ENCODE data around the gene ARHGAP26. TPM values are rescaled to one million over a fixed set of nuclear protein-coding genes. Genes with fewer than 3 reads are reported as not detected.

Gene ARHGAP26
- total and polyA plus RNA-seq, 4 donors = 1.8 to 16.7 (median 4.1) TPM

DNA sequence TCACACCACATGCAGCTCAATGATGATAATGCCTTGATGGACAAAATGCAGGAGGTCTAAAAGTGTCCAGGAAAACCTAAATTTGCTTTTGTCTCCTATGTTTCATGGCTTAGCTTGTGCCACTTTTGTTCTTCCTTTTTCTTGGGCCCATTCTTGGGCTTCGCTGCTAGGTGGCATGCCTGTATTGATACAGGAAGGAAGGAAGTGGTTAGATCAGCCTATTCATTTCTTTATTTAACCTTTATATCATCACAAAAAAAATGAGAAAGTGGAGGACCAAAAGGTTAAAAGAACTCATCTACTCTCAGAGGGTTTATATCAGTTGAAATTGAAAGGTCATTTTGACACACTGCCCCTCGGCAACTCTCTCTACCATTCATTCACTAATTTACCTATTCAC lies 260.2 kb downstream of the ARHGAP26 start:
- H3K9me3 ChIP-seq (ENCODE audit: control insufficient read depth in 4 of 4, low read length in 3 of 4) = no peaks in the 10 kb centered on the region
- no peak for DNase-seq (ENCODE audit: low spot score)
- no peak for TF ChIP-seq TAF1 (conservative IDR thresholded peaks at IDR 0.05)
- TF ChIP-seq YY1 (IDR thresholded peaks at IDR 0.05) = no peak
- TF ChIP-seq GABPA (IDR thresholded peaks at IDR 0.05 in 1 of 2, conservative IDR thresholded peaks at IDR 0.05 in 1 of 2) = no peak
- H3K36me3 ChIP-seq (ENCODE audit: control insufficient read depth in 4 of 4, insufficient read depth in 3 of 4, low read depth in 1 of 4, low read length in 3 of 4) = no peaks in the 10 kb centered on the region
- H3K4me1 ChIP-seq (ENCODE audit: control insufficient read depth in 4 of 4, insufficient read depth in 4 of 4, low read length in 3 of 4) = no peaks in the 10 kb centered on the region
- no peak overlapping the region for H3K4me3 ChIP-seq (ENCODE audit: low read depth in 1 of 3, low read length in 3 of 3)
- H3K27me3 ChIP-seq (ENCODE audit: control insufficient read depth in 4 of 4, insufficient read depth in 4 of 4, low read length in 3 of 4) = no peaks in the 10 kb centered on the region
- no peak overlapping the region for H3K9ac ChIP-seq (ENCODE audit: low read depth in 1 of 2, low read length in 2 of 2)
- WGBS = 75% methylated on average over 2 of the region's 2 CpGs
- no peak overlapping the region for H3K27ac ChIP-seq (ENCODE audit: low read depth in 1 of 2, low read length in 2 of 2)

DNA sequence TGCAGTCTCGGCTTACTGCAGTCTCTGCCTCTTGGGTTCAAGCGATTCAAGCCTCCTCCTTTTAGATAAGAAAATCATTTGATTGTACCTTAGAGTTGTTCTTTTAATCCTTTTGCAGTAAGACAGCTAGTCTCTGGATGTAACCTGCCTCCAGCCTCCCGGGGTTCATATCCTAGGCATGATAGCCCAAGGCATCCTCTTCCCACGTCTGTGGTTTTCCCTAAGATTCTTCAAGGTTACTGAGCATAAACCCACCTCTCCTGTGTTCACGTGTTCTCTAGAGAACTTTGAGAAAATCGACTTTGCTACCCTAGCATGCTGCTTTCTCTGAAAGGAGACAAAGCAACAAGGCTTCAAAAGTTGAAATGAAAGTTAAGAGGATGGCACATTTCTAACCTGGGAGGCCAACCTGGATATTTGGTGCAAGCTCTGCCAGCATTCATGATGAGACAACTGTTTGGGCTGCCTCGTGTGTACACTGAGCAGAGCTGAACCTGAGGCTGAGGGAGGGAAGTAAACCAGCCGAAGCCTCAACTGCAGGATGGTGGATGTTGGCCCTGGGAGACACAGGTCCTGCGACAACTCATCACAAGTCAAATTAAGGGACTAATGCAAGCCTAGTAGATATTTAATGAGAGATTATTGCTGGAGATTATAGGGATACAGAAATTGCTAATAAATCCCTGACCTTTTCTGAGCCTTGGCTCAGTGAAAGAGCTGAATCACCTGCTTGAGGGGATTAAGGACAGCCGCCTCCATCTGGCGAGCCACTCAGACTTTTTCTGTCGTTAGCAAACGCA lies 261.8 kb downstream of the ARHGAP26 start:
- Histone ChIP-seq H3K9ac (ENCODE audit: low read depth in 1 of 2, low read length in 2 of 2) (no peak overlapping the region), H3K4me1 (ENCODE audit: control insufficient read depth in 4 of 4, insufficient read depth in 4 of 4, low read length in 3 of 4) (no peaks in the 10 kb centered on the region), H3K27me3 (ENCODE audit: control insufficient read depth in 4 of 4, insufficient read depth in 4 of 4, low read length in 3 of 4) (no peaks in the 10 kb centered on the region), H3K9me3 (ENCODE audit: control insufficient read depth in 4 of 4, low read length in 3 of 4) (no peaks in the 10 kb centered on the region), H3K36me3 (ENCODE audit: control insufficient read depth in 4 of 4, insufficient read depth in 3 of 4, low read depth in 1 of 4, low read length in 3 of 4) (no peaks in the 10 kb centered on the region), H3K4me3 (ENCODE audit: low read depth in 1 of 3, low read length in 3 of 3) (no peak overlapping the region), H3K27ac (ENCODE audit: low read depth in 1 of 2, low read length in 2 of 2) (no peak overlapping the region)
- no peak for DNase-seq (ENCODE audit: low spot score)
- TF ChIP-seq RXRA (IDR thresholded peaks at IDR 0.05) (no peak), FOXA2 (IDR thresholded peaks at IDR 0.05) (no peak), RAD21 (IDR thresholded peaks at IDR 0.05) (no peak)
- 96% methylated on average over 13 of the region's 13 CpGs for WGBS

DNA sequence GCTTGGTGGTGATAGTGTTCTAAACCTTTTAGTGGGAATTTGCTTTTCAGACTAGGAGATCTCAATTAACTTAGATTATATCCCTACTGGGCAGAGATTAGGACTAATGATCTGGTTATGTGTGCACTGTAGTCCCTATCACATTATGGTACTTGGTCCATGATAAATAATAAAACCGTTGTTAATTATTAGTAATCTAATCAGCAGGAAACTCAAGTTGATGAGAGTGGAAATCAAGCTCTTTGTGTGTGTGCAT lies 262.3 kb downstream of the ARHGAP26 start:
- no peaks in the 10 kb centered on the region for H3K4me1 ChIP-seq (ENCODE audit: control insufficient read depth in 4 of 4, insufficient read depth in 4 of 4, low read length in 3 of 4)
- H3K36me3 ChIP-seq (ENCODE audit: control insufficient read depth in 4 of 4, insufficient read depth in 3 of 4, low read depth in 1 of 4, low read length in 3 of 4) = no peaks in the 10 kb centered on the region
- H3K4me3 ChIP-seq (ENCODE audit: low read depth in 1 of 3, low read length in 3 of 3) = no peak overlapping the region
- no peak for DNase-seq (ENCODE audit: low spot score)
- TF ChIP-seq YY1 (IDR thresholded peaks at IDR 0.05) (no peak), EGR1 (IDR thresholded peaks at IDR 0.05; ENCODE audit: low read depth in 2 of 2) (no peak)
- H3K27me3 ChIP-seq (ENCODE audit: control insufficient read depth in 4 of 4, insufficient read depth in 4 of 4, low read length in 3 of 4) = no peaks in the 10 kb centered on the region
- H3K9me3 ChIP-seq (ENCODE audit: control insufficient read depth in 4 of 4, low read length in 3 of 4) = no peaks in the 10 kb centered on the region
- no peak overlapping the region for H3K27ac ChIP-seq (ENCODE audit: low read depth in 1 of 2, low read length in 2 of 2)
- H3K9ac ChIP-seq (ENCODE audit: low read depth in 1 of 2, low read length in 2 of 2) = no peak overlapping the region
- 73% methylated on average over 1 of the region's 1 CpG for WGBS

DNA sequence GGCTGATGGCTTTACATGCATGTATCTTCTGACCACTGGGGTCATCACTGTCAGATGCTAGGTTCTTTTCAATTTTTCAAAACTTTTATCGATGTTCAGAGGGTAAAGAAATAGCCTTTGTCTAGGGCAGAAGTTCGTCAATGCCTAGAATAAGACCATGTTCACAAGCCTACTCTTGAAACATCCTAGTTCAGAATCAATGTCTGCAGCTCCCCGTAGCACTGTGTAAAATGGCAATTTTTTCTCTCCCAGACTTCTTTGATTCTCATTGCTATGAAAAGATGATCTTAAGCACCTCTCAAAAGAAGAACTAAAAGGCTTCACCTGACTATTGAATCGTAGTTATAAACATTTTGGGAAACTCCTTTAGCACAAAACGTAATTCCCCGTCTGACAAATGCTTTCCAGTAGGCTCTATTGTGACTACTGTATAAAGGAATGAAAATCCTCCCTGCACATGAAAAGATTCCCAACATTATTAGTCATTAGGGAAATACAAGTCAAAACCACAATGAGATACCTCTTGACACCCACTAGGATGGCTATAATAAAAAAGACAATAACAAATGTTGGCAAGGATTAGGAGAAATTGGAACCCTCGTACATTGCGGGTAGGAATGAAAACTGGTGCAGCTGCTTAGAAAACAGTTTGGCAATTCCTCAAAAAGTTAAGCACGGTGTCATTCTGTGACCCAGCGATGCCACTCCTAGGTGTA lies 263.5 kb downstream of the ARHGAP26 start:
- Histone ChIP-seq H3K27me3 (ENCODE audit: control insufficient read depth in 4 of 4, insufficient read depth in 4 of 4, low read length in 3 of 4) (no peaks in the 10 kb centered on the region), H3K9me3 (ENCODE audit: control insufficient read depth in 4 of 4, low read length in 3 of 4) (no peaks in the 10 kb centered on the region), H3K4me1 (ENCODE audit: control insufficient read depth in 4 of 4, insufficient read depth in 4 of 4, low read length in 3 of 4) (no peaks in the 10 kb centered on the region), H3K27ac (ENCODE audit: low read depth in 1 of 2, low read length in 2 of 2) (no peak overlapping the region), H3K9ac (ENCODE audit: low read depth in 1 of 2, low read length in 2 of 2) (no peak overlapping the region), H3K4me3 (ENCODE audit: low read depth in 1 of 3, low read length in 3 of 3) (no peak overlapping the region), H3K36me3 (ENCODE audit: control insufficient read depth in 4 of 4, insufficient read depth in 3 of 4, low read depth in 1 of 4, low read length in 3 of 4) (peaks cover 0 to 2% (median 0%) of the 10 kb centered on the region in 4 donors)
- TF ChIP-seq YY1 (IDR thresholded peaks at IDR 0.05) (no peak), GABPA (IDR thresholded peaks at IDR 0.05 in 1 of 2, conservative IDR thresholded peaks at IDR 0.05 in 1 of 2) (no peak), HNF4A (conservative IDR thresholded peaks at IDR 0.05) (no peak), JUND (IDR thresholded peaks at IDR 0.05) (no peak), RXRA (IDR thresholded peaks at IDR 0.05) (no peak)
- TF ChIP-seq, protein P1, sequence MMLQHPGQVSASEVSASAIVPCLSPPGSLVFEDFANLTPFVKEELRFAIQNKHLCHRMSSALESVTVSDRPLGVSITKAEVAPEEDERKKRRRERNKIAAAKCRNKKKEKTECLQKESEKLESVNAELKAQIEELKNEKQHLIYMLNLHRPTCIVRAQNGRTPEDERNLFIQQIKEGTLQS (IDR thresholded peaks at IDR 0.05) = no peak
- TF ChIP-seq, protein P2, sequence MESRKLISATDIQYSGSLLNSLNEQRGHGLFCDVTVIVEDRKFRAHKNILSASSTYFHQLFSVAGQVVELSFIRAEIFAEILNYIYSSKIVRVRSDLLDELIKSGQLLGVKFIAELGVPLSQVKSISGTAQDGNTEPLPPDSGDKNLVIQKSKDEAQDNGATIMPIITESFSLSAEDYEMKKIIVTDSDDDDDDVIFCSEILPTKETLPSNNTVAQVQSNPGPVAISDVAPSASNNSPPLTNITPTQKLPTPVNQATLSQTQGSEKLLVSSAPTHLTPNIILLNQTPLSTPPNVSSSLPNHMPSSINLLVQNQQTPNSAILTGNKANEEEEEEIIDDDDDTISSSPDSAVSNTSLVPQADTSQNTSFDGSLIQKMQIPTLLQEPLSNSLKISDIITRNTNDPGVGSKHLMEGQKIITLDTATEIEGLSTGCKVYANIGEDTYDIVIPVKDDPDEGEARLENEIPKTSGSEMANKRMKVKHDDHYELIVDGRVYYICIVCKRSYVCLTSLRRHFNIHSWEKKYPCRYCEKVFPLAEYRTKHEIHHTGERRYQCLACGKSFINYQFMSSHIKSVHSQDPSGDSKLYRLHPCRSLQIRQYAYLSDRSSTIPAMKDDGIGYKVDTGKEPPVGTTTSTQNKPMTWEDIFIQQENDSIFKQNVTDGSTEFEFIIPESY (IDR thresholded peaks at IDR 0.05) = no peak
- TF ChIP-seq, protein P3, sequence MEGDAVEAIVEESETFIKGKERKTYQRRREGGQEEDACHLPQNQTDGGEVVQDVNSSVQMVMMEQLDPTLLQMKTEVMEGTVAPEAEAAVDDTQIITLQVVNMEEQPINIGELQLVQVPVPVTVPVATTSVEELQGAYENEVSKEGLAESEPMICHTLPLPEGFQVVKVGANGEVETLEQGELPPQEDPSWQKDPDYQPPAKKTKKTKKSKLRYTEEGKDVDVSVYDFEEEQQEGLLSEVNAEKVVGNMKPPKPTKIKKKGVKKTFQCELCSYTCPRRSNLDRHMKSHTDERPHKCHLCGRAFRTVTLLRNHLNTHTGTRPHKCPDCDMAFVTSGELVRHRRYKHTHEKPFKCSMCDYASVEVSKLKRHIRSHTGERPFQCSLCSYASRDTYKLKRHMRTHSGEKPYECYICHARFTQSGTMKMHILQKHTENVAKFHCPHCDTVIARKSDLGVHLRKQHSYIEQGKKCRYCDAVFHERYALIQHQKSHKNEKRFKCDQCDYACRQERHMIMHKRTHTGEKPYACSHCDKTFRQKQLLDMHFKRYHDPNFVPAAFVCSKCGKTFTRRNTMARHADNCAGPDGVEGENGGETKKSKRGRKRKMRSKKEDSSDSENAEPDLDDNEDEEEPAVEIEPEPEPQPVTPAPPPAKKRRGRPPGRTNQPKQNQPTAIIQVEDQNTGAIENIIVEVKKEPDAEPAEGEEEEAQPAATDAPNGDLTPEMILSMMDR (IDR thresholded peaks at IDR 0.05; ENCODE audit: low read depth, low read length, missing input control) = no peak
- no peak for DNase-seq (ENCODE audit: low spot score)
- 86% methylated on average over 10 of the region's 10 CpGs for WGBS

All from liver (tissue), 9 donors.